CD4-positive, alpha-beta T cell (primary cell): ENCODE data around the gene PKNOX2. TPM values are rescaled to one million over a fixed set of nuclear protein-coding genes. Genes with fewer than 3 reads are reported as not detected.

ENCODE experiments used
- ATAC-seq: fragments of 200-7000 bp; cut with Tn5 transposase; one replicate; pipeline ENCODE4 v1.10.0; 2022; ENCODE audit warnings: mild to moderate bottlenecking; ENCODE audit not compliant: poor library complexity
- CTCF ChIA-PET: fragments of 350-600 bp; sonication (Branson Sonifier 250); formaldehyde crosslinking; loops from one replicate; lab custom pipeline; 2021; ENCODE audit warnings: antibody characterized with exemption, inconsistent platforms; lab: Charles Lee
- POLR2A ChIA-PET: fragments of 350-600 bp; sonication (Branson Sonifier 250); formaldehyde crosslinking; loops from one replicate; lab custom pipeline; 2021; ENCODE audit warnings: antibody characterized with exemption, inconsistent platforms; lab: Charles Lee
- DNase-seq, 14 experiments: peaks; one replicate each; pipeline ENCODE4 v3.0.0-alpha.2; 2013 to 2020; ENCODE audit warnings: mixed read lengths in 2 of 14
- H3K27ac ChIP-seq, 2 donors: one replicate each; pipeline versions ENCODE4 v1.5.1 to v1.7.0; 2013; ENCODE audit warnings: low read length in 2 of 2, low read depth in 1 of 2, mild to moderate bottlenecking in 1 of 2
- H3K27me3 ChIP-seq, 2 experiments: 1 replicate in 1 of 2; 2 replicates in 1 of 2; pipeline versions ENCODE4 v1.6.1 to v1.7.0; 2013; ENCODE audit warnings: low read length in 2 of 2, control low read depth in 1 of 2, mild to moderate bottlenecking in 1 of 2, moderate library complexity in 1 of 2; ENCODE audit not compliant: insufficient read depth in 2 of 2, control insufficient read depth in 1 of 2
- H3K36me3 ChIP-seq: one replicate; pipeline ENCODE4 v1.6.1; 2013; ENCODE audit warnings: low read length, control low read depth; ENCODE audit not compliant: insufficient read depth
- H3K4me1 ChIP-seq: one replicate; pipeline ENCODE4 v1.6.1; 2013; ENCODE audit warnings: low read length, control low read depth; ENCODE audit not compliant: insufficient read depth
- H3K4me3 ChIP-seq: one replicate; pipeline ENCODE4 v1.5.1; 2013; ENCODE audit warnings: mild to moderate bottlenecking, low read length, moderate library complexity
- H3K9me3 ChIP-seq, 2 experiments: 1 replicate in 1 of 2; 2 replicates in 1 of 2; pipeline versions ENCODE4 v1.6.1 to v1.7.0; 2013; ENCODE audit warnings: low read length in 2 of 2, mild to moderate bottlenecking in 2 of 2, control low read depth in 1 of 2, moderate library complexity in 1 of 2; ENCODE audit not compliant: control insufficient read depth in 1 of 2, insufficient read depth in 1 of 2
- H3K27ac Mint-ChIP-seq: one replicate; pipeline ENCODE4 v1.8.0; 2020; ENCODE audit warnings: mixed read lengths
- H3K27me3 Mint-ChIP-seq: one replicate; pipeline ENCODE4 v1.8.0; 2021; ENCODE audit warnings: mixed read lengths
- H3K36me3 Mint-ChIP-seq: one replicate; pipeline ENCODE4 v1.8.0; 2021; ENCODE audit warnings: low read depth, mixed read lengths
- H3K4me1 Mint-ChIP-seq: one replicate; pipeline ENCODE4 v1.8.0; 2021; ENCODE audit warnings: low read depth, mixed read lengths
- H3K4me3 Mint-ChIP-seq: one replicate; pipeline ENCODE4 v1.8.0; 2020; ENCODE audit warnings: mild to moderate bottlenecking, mixed read lengths
- H3K9me3 Mint-ChIP-seq: one replicate; pipeline ENCODE4 v1.8.0; 2020; ENCODE audit warnings: mixed read lengths
- intact Hi-C, 2 experiments: fragments of 100-400 bp; cut with DNase I in 1 of 2; cut with micrococcal nuclease in 1 of 2; formaldehyde crosslinking; loops; one replicate each; pipeline versions ENCODE4 v1.15.1 to v1.9.0; 2023 to 2025; cut with DNase I, micrococcal nuclease
- total RNA-seq, 174 experiments: library from RNA in 2 of 174; stranded (reverse) in 2 of 174; gene quantifications; one replicate each; pipeline ENCODE4 v1.2.3 and lab custom pipeline; 2021 to 2026
- TF ChIP-seq, protein P1 (sequence below): fragments of 200-600 bp; IDR thresholded peaks from one replicate; pipeline ENCODE4 v1.8.0; 2022; ENCODE audit warnings: antibody characterized with exemption, mild to moderate bottlenecking

The PKNOX2 gene
- total RNA-seq, 2 experiments from 2014 or later: not detected

DNA sequence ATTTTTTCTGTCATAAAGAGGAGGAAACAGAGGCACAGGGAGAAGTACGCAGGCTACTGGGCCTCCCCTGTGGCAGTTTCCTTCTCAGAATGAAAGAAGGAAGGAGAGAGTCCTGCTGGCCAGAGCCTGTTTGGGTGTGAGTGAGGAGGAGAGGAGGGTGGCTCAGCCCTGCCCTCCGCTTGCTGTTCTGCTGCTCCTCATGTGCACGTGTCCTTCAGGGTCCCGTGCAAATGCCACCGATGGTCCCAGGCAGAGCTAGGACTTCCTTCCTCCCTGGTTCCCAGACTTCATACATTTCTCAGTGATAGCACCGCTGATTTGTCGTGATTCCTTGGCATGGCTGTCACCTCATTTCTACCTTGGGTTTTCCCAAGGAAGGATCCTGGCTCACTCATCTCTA lies 88.7 kb downstream of the PKNOX2 start:
- ChIA-PET CTCF (no interaction called here), POLR2A (no interaction called here)
- TF ChIP-seq, protein P1, sequence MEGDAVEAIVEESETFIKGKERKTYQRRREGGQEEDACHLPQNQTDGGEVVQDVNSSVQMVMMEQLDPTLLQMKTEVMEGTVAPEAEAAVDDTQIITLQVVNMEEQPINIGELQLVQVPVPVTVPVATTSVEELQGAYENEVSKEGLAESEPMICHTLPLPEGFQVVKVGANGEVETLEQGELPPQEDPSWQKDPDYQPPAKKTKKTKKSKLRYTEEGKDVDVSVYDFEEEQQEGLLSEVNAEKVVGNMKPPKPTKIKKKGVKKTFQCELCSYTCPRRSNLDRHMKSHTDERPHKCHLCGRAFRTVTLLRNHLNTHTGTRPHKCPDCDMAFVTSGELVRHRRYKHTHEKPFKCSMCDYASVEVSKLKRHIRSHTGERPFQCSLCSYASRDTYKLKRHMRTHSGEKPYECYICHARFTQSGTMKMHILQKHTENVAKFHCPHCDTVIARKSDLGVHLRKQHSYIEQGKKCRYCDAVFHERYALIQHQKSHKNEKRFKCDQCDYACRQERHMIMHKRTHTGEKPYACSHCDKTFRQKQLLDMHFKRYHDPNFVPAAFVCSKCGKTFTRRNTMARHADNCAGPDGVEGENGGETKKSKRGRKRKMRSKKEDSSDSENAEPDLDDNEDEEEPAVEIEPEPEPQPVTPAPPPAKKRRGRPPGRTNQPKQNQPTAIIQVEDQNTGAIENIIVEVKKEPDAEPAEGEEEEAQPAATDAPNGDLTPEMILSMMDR: no peak
- Histone ChIP-seq H3K27ac (no peak overlapping the region), H3K36me3 (no peaks in the 10 kb centered on the region), H3K4me1 (no peaks in the 10 kb centered on the region), H3K9me3 (no peaks in the 10 kb centered on the region), H3K4me3 (no peak overlapping the region), H3K27me3 (no peaks in the 10 kb centered on the region)
- Mint-ChIP-seq H3K4me3 (no peak overlapping the region), H3K36me3 (no peaks in the 10 kb centered on the region), H3K27ac (no peak overlapping the region), H3K4me1 (no peaks in the 10 kb centered on the region), H3K27me3 (peaks cover 18% of the 10 kb centered on the region), H3K9me3 (no peaks in the 10 kb centered on the region)
- DNase-seq: no peak
- ATAC-seq: no peak
- intact Hi-C loops: no loop called here

DNA sequence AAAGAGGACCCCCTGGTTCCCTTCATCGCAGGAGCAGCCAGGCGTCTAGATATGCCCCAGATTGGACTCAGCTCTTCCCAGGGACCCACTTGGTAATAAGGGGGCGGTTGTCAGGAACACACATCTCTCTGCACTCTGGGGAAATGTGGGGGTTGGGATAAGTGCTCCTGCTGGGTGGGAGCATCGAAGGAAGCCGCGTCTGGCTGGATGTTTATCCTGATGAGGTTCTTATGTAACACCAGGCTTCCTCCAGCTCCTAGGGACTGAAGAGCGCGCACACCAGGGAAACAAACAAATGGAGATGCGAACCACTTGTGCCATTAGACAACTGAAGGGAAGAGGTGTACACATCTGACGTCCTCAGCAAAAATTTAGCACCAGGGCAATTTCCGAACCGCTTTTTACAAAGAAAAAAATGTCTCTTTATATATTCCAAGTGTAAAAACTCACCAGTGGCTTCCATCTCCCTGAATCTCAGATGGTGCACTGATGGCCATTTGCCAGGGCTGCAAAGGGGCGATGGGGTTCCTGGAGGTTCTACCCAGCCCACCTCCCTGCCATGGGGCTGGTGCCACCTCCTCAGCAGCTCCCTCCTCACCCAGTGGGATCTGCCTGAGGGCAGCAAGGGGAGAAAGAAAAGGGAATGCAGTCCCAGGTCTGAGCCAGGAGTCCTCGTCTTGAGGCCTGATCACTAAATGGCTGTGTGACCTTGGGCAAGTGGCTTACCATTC lies 89.4 kb downstream of the PKNOX2 start:
- Mint-ChIP-seq H3K27ac (no peak overlapping the region), H3K27me3 (peaks cover 18% of the 10 kb centered on the region), H3K4me1 (no peaks in the 10 kb centered on the region), H3K9me3 (no peaks in the 10 kb centered on the region), H3K4me3 (no peak overlapping the region), H3K36me3 (no peaks in the 10 kb centered on the region)
- no peaks in the 10 kb centered on the region for H3K4me1 ChIP-seq
- POLR2A ChIA-PET: no interaction called here
- no peaks in the 10 kb centered on the region for H3K9me3 ChIP-seq
- ATAC-seq (no peak), DNase-seq (no peak)
- no peak overlapping the region for H3K4me3 ChIP-seq
- CTCF ChIA-PET: no interaction called here
- H3K27ac ChIP-seq: no peak overlapping the region
- H3K27me3 ChIP-seq: no peaks in the 10 kb centered on the region
- TF ChIP-seq, protein P1: no peak
- intact Hi-C loops: no loop called here
- H3K36me3 ChIP-seq: no peaks in the 10 kb centered on the region

DNA sequence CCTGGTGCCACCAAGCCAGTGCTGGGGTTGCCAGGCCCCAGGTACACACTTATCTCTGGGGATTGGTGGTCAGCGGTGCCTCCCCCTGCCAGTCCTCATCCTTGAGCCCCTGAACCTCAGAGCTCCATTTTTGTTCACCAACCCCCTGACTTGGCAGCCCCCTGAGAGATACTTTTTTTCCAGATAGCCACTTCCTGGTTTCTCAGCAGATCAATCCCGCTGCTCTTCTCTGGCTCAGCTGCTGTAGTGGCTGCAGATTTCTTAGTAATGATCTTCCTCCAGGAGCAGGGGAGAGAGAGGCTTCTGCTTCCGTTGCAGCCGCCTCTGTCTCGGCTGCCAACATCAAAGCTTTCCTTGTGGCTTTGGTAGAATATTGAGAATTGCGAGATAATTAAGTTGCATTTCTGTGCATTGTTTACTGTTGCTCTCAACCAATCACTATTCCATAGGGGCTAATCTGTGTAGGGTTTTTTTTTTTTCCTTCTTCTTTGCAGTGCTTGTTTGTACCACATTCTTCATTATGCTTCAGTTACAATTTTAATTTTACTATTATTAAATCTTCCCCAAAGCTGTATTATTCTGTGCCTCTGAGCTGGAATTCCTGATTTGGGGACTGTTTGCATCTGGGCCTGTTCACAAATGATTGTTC lies 92.1 kb downstream of the PKNOX2 start:
- TF ChIP-seq, protein P1: no peak

More for the DNA sequence above, 92.1 kb downstream of the PKNOX2 start:
- H3K4me3 ChIP-seq: no peak overlapping the region
- DNase-seq (no peak), ATAC-seq (no peak)
- ChIA-PET CTCF (no interaction called here), POLR2A (no interaction called here)
- intact Hi-C loops: no loop called here
- no peak overlapping the region for H3K27ac ChIP-seq
- no peaks in the 10 kb centered on the region for H3K36me3 ChIP-seq
- no peaks in the 10 kb centered on the region for H3K4me1 ChIP-seq
- peaks cover 0 to 7% of the 10 kb centered on the region in 2 experiments for H3K27me3 ChIP-seq
- no peaks in the 10 kb centered on the region for H3K9me3 Mint-ChIP-seq
- no peak overlapping the region for H3K27ac Mint-ChIP-seq
- H3K4me1 Mint-ChIP-seq: no peaks in the 10 kb centered on the region
- H3K9me3 ChIP-seq: no peaks in the 10 kb centered on the region
- H3K4me3 Mint-ChIP-seq: no peak overlapping the region
- no peaks in the 10 kb centered on the region for H3K36me3 Mint-ChIP-seq
- peaks cover 24% of the 10 kb centered on the region for H3K27me3 Mint-ChIP-seq
